ENCODE data around the gene COL28A1.

Gene COL28A1

DNA sequence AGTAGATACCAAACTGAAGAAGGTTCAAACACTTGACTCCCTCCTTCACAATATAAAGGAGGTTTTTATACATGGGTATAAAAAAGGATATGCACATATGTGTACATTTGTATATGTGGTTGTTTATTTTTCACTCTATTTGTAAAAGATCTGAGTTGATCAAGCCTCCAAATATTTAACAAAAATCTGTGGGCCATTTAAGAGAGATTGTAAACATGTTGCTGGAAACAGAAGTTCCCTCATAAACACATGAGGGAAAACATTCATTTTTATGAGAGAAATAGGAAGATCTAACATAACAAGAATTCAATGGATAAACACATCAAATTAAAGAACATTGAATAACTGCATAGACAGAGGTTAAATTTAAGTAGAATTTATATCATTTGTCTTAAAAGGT is 81.7 kb downstream of the COL28A1 start:
- TF ChIP-seq, protein P1, sequence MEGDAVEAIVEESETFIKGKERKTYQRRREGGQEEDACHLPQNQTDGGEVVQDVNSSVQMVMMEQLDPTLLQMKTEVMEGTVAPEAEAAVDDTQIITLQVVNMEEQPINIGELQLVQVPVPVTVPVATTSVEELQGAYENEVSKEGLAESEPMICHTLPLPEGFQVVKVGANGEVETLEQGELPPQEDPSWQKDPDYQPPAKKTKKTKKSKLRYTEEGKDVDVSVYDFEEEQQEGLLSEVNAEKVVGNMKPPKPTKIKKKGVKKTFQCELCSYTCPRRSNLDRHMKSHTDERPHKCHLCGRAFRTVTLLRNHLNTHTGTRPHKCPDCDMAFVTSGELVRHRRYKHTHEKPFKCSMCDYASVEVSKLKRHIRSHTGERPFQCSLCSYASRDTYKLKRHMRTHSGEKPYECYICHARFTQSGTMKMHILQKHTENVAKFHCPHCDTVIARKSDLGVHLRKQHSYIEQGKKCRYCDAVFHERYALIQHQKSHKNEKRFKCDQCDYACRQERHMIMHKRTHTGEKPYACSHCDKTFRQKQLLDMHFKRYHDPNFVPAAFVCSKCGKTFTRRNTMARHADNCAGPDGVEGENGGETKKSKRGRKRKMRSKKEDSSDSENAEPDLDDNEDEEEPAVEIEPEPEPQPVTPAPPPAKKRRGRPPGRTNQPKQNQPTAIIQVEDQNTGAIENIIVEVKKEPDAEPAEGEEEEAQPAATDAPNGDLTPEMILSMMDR (IDR thresholded peaks at IDR 0.05; ENCODE audit: low read depth, low read length, missing control alignments), result no peak
- DNase-seq (ENCODE audit: extremely low read depth, low read depth), result no peak
- H3K4me3 ChIP-seq (replicated peaks; ENCODE audit: low read depth, low read length), result no peak overlapping the region

DNA sequence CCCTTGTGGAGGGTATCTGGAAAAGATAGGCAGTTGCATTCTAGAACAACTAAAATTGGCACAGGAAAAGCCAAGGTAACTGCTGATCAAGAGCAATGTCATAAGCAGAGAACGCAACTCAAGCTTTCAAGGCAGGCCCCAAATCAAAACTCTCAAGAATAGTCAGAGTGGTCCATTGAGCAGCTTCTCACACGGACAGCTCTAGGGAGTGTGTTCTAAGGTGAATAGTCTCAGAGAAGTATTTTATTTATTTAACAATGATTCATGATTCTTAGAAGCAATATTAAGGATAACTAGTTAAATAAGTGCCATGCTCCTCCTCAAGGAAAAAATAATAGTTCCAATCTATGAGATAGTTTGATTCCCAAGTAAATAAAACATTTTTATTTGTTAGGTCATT is 83.0 kb downstream of the COL28A1 start:
- TF ChIP-seq, protein P1 (IDR thresholded peaks at IDR 0.05; ENCODE audit: low read depth, low read length, missing control alignments), result no peak
- DNase-seq (ENCODE audit: extremely low read depth, low read depth), result no peak
- no peak overlapping the region for H3K4me3 ChIP-seq (replicated peaks; ENCODE audit: low read depth, low read length)

DNA sequence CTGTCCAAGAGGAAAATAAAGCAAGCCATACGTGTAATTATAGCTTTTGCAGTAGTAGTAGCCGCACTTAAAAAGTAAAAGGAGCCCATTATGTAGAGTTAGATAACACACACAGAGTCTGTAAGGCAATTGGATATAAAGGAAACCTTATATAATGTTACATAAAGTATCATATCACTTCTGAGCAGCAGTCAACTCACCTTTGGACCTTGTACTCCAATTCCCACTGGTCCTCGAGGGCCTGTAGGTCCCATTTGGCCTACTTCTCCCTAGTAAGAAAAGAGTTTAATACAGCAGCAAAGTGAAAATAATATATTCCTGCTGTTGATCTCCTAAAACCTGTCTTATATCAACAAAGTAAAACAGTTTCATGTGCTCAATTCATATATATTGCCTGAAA is 83.6 kb downstream of the COL28A1 start:
- H3K4me3 ChIP-seq (replicated peaks; ENCODE audit: low read depth, low read length), result no peak overlapping the region
- DNase-seq (ENCODE audit: extremely low read depth, low read depth), result no peak
- TF ChIP-seq, protein P1 (IDR thresholded peaks at IDR 0.05; ENCODE audit: low read depth, low read length, missing control alignments), result no peak

- no peak for DNase-seq (ENCODE audit: extremely low read depth, low read depth)
- no peak overlapping the region for H3K4me3 ChIP-seq (replicated peaks; ENCODE audit: low read depth, low read length)
- TF ChIP-seq, protein P1 (IDR thresholded peaks at IDR 0.05; ENCODE audit: low read depth, low read length, missing control alignments), result no peak
These were observed 86.6 kb downstream of the COL28A1 start for GRCh38 chr7:7449055-7449454.

DNA sequence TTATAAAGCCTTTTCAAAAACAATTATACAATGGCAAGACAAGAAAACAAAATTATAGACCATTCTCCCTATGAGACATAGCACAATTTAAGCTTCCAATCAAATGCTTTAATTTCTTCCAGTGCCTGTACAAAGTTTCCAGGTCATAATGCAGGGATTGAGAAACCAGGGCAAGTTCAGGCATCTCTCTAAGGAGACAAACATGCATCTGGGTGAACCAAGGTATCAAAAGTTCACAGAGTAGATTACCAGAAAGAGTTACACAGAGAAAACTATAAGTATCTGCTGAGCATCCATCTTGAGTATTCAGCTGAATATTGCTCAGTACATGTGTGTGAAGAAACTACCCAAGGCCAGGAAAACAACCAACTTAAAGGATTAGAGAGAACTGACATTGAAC is 89.1 kb downstream of the COL28A1 start:
- DNase-seq (ENCODE audit: extremely low read depth, low read depth), result no peak
- TF ChIP-seq, protein P1 (IDR thresholded peaks at IDR 0.05; ENCODE audit: low read depth, low read length, missing control alignments), result no peak
- H3K4me3 ChIP-seq (replicated peaks; ENCODE audit: low read depth, low read length), result no peak overlapping the region

- no peak for DNase-seq (ENCODE audit: extremely low read depth, low read depth)
- H3K4me3 ChIP-seq (replicated peaks; ENCODE audit: low read depth, low read length), result no peak overlapping the region
- TF ChIP-seq, protein P1 (IDR thresholded peaks at IDR 0.05; ENCODE audit: low read depth, low read length, missing control alignments), result no peak
These were observed 91.8 kb downstream of the COL28A1 start for GRCh38 chr7:7443806-7444350.

DNA sequence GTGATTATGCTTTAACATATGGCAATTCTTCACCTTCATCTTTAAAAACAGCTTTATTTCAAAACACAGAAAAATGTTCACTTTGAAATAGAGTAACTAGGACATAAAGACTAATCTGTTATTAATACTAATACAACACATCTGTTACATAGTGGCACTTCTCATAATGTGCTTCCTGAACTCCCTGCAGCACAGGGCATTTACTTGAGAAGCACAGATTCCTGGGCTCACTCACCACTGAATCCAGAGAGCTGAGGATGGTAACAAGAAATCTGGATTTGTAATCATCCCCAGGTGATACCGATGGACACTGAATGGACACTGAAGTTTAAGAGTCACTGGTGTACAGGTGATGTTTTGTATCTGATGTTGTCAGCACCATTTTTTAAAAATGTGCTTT is 96.1 kb downstream of the COL28A1 start:
- no peak overlapping the region for H3K4me3 ChIP-seq (replicated peaks; ENCODE audit: low read depth, low read length)
- TF ChIP-seq, protein P1 (IDR thresholded peaks at IDR 0.05; ENCODE audit: low read depth, low read length, missing control alignments), result no peak
- no peak for DNase-seq (ENCODE audit: extremely low read depth, low read depth)
